ENCODE results near the gene TEX2. TPM values are rescaled to one million over a fixed set of nuclear protein-coding genes. Genes with fewer than 3 reads are reported as not detected.
A peak's percentile ranks its signal among the peaks of the same experiment; 100 is the strongest.

Gene TEX2
- total and polyA plus RNA-seq, 2 donors from 2014 or later: 14.0 to 39.1 TPM

DNA sequence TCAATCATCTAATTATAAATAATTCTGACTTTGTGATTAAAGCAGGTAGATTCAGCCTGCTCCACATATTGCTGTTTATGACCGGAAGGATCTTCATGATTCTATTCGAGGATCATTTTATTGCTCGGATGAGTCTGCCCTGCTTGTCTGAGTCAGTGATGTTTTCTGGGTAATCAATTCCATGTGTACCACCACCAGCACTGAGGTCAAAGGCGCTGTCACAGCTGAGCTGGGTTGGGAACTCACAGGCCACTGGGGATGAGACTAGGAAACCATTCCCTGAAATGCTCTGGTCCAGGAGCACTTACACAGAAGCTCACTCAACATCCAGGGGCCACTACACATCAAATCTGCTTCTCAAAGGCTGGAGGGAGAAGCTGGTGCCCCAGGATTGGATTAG, 102.7 kb downstream of the TEX2 start:
- Histone ChIP-seq H3K4me1 (ENCODE audit: control insufficient read depth in 2 of 3, insufficient read depth in 2 of 3, low read depth in 1 of 3, low read length in 3 of 3) (peaks cover 3 to 33% (median 23%) of the 10 kb centered on the region in 3 donors), H3K27ac (ENCODE audit: low read depth in 2 of 2, low read length in 2 of 2) (no peak overlapping the region)
- intact Hi-C loops (cut with DNase I): no loop called here

GRCh38 chr17:64158831-64159590, 104.0 kb downstream of the TEX2 start:
- Histone ChIP-seq H3K9me3 (ENCODE audit: control insufficient read depth in 2 of 3, insufficient read depth in 1 of 3, low read length in 3 of 3) (no peaks in the 10 kb centered on the region), H3K9ac (ENCODE audit: low read length in 3 of 3) (no peak overlapping the region), H3K27ac (ENCODE audit: low read depth in 2 of 2, low read length in 2 of 2) (peak overlapping the region; percentile 44 to 79), H3K4me1 (ENCODE audit: control insufficient read depth in 2 of 3, insufficient read depth in 2 of 3, low read depth in 1 of 3, low read length in 3 of 3) (peaks cover 3 to 33% (median 27%) of the 10 kb centered on the region in 3 donors), H3K4me3 (ENCODE audit: low read length in 3 of 3) (no peak overlapping the region), H3K27me3 (ENCODE audit: control insufficient read depth, insufficient read depth, low read length) (no peaks in the 10 kb centered on the region), H3K36me3 (ENCODE audit: control insufficient read depth in 2 of 3, insufficient read depth in 3 of 3, low read length in 3 of 3) (no peaks in the 10 kb centered on the region)
- TF ChIP-seq CTCF (IDR thresholded peaks at IDR 0.05; ENCODE audit: borderline replicate concordance, extremely low read depth, insufficient read depth): no peak
- FAIRE-seq (no peak), DNase-seq (peak in 4 of 5 donors; percentile 70 to 84 (median 74))
- intact Hi-C loops (cut with DNase I): loop anchor here (10.0 kb wide), 1 partner anchor 116 kb away; no protein-coding TSS in a partner anchor

More for the DNA sequence above, 102.7 kb downstream of the TEX2 start:
- Histone ChIP-seq H3K27me3 (ENCODE audit: control insufficient read depth, insufficient read depth, low read length) (no peaks in the 10 kb centered on the region), H3K9ac (ENCODE audit: low read length in 3 of 3) (no peak overlapping the region), H3K9me3 (ENCODE audit: control insufficient read depth in 2 of 3, insufficient read depth in 1 of 3, low read length in 3 of 3) (no peaks in the 10 kb centered on the region), H3K4me3 (ENCODE audit: low read length in 3 of 3) (no peak overlapping the region), H3K36me3 (ENCODE audit: control insufficient read depth in 2 of 3, insufficient read depth in 3 of 3, low read length in 3 of 3) (peaks cover 0 to 1% (median 0%) of the 10 kb centered on the region in 3 donors)
- FAIRE-seq (no peak), DNase-seq (no peak)
- TF ChIP-seq CTCF (IDR thresholded peaks at IDR 0.05; ENCODE audit: borderline replicate concordance, extremely low read depth, insufficient read depth): no peak

GRCh38 chr17:64158406-64158805, 104.7 kb downstream of the TEX2 start:
- Histone ChIP-seq H3K4me1 (ENCODE audit: control insufficient read depth in 2 of 3, insufficient read depth in 2 of 3, low read depth in 1 of 3, low read length in 3 of 3) (peaks cover 3 to 36% (median 27%) of the 10 kb centered on the region in 3 donors), H3K9ac (ENCODE audit: low read length in 3 of 3) (peak overlapping the region in 1 of 3 donors; percentile 20), H3K27ac (ENCODE audit: low read depth in 2 of 2, low read length in 2 of 2) (peak overlapping the region; percentile 5 to 81), H3K9me3 (ENCODE audit: control insufficient read depth in 2 of 3, insufficient read depth in 1 of 3, low read length in 3 of 3) (no peaks in the 10 kb centered on the region), H3K27me3 (ENCODE audit: control insufficient read depth, insufficient read depth, low read length) (no peaks in the 10 kb centered on the region), H3K4me3 (ENCODE audit: low read length in 3 of 3) (no peak overlapping the region), H3K36me3 (ENCODE audit: control insufficient read depth in 2 of 3, insufficient read depth in 3 of 3, low read length in 3 of 3) (no peaks in the 10 kb centered on the region)
- intact Hi-C loops (cut with DNase I): loop anchor here (10.0 kb wide), 1 partner anchor 116 kb away; no protein-coding TSS in a partner anchor
- peak in 2 of 5 donors; percentile 39 to 58 for DNase-seq
- TF ChIP-seq CTCF (IDR thresholded peaks at IDR 0.05; ENCODE audit: borderline replicate concordance, extremely low read depth, insufficient read depth): no peak
- no peak for FAIRE-seq
